AG09309 (cell line): ENCODE data around the gene PPP1R18.

Source experiments
- DNase-seq: peaks from one replicate; pipeline ENCODE4 v3.0.0-alpha.2; 2010; ENCODE audit warnings: low read depth
- H3K4me3 ChIP-seq: 2 replicates; pipeline ENCODE4 v1.5.1; 2011; ENCODE audit warnings: mild to moderate bottlenecking, low read depth, low read length, moderate library complexity; ENCODE audit not compliant: control insufficient read depth
- TF ChIP-seq, protein P1 (sequence below): IDR thresholded peaks from 2 replicates; pipeline ENCODE4 v1.5.1; 2011; ENCODE audit warnings: mild to moderate bottlenecking, low read depth, low read length, inconsistent platforms; ENCODE audit not compliant: insufficient read depth, control insufficient read depth; ENCODE audit errors: missing control alignments

Gene PPP1R18

DNA sequence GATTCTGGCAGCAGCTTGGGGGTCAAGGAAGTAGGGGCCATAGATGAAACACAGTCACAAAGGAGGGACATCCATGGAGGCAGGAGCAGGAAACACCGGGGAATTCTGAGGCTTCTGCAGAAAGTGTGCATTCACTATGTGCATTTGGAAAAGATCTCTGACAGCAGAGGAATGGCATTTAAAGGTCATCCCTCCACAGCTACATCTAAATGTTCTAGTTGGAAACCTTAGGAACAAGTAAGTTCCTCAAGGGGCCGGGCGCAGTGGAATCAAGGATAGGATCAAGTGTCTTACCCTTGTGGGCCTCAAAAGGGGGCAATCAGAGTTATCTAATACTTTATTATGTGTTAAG, 30.7 kb downstream of the PPP1R18 start:
- TF ChIP-seq, protein P1, sequence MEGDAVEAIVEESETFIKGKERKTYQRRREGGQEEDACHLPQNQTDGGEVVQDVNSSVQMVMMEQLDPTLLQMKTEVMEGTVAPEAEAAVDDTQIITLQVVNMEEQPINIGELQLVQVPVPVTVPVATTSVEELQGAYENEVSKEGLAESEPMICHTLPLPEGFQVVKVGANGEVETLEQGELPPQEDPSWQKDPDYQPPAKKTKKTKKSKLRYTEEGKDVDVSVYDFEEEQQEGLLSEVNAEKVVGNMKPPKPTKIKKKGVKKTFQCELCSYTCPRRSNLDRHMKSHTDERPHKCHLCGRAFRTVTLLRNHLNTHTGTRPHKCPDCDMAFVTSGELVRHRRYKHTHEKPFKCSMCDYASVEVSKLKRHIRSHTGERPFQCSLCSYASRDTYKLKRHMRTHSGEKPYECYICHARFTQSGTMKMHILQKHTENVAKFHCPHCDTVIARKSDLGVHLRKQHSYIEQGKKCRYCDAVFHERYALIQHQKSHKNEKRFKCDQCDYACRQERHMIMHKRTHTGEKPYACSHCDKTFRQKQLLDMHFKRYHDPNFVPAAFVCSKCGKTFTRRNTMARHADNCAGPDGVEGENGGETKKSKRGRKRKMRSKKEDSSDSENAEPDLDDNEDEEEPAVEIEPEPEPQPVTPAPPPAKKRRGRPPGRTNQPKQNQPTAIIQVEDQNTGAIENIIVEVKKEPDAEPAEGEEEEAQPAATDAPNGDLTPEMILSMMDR = no peak
- H3K4me3 ChIP-seq = no peak overlapping the region
- no peak for DNase-seq

DNA sequence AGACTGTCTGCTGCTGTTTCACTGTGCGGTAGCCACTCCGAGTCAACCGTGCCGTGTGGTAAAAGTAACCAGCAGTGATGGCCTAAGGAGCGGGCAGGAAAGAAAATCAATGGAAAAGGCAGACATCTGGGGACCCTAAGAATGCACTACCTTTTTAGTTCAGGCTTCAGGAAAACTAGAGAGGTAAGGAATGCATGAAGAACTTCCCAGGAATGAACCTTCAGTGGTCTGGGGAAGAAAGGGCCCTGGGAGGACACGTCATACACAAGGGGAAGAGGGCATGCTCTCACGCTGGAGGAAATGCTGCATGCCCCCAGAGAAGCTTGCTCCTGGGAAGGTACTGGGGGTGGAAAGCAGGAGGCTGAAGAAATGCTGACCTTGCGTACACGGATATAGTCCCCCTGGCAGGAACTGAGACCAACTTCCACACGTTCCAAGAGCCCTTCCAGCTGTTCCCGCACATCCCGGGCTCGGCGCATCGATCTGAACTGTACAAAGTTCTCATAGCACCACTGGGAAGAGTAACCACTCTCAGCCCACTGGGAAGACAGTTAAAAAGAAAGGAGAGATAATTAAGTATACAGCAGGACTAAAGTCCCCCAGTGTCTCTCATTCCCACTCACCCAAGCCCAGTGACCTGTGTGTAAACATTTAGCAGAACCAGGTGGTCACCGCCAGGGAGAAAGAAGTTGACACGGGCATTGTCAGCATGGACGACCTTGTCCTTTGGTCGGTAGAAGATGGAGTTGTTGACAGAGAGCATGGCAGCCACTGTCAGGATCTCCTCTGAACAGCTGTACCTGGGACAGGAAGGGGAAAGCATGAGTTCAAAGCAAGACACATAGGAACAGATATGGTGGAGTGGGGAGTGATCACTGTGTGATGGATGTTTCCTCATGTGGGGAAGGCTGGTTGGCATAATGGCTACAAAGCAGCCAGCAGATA, 31.4 kb downstream of the PPP1R18 start:
- H3K4me3 ChIP-seq = no peak overlapping the region
- TF ChIP-seq, protein P1 = no peak
- DNase-seq = no peak

DNA sequence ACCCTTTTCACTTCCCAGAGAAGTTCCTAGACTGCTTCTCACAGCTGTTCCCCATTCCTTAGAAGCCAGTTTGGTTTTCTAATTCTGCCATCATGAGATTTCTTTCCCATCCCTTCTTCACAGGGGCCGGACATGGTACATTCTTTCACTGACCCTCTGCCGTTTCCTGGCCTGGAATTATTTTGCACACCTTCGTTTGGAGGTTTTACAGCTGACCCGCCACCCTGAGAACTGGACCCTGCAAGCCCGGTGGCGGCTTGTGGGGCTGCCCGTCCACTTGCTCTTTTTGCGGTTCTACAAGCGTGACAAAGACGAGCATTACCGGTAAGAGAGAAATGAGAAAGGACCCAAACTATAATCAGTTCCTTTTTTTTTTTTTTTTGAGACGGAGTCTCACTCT, 35.3 kb downstream of the PPP1R18 start:
- TF ChIP-seq, protein P1 = no peak
- H3K4me3 ChIP-seq = no peak overlapping the region
- no peak for DNase-seq

DNA sequence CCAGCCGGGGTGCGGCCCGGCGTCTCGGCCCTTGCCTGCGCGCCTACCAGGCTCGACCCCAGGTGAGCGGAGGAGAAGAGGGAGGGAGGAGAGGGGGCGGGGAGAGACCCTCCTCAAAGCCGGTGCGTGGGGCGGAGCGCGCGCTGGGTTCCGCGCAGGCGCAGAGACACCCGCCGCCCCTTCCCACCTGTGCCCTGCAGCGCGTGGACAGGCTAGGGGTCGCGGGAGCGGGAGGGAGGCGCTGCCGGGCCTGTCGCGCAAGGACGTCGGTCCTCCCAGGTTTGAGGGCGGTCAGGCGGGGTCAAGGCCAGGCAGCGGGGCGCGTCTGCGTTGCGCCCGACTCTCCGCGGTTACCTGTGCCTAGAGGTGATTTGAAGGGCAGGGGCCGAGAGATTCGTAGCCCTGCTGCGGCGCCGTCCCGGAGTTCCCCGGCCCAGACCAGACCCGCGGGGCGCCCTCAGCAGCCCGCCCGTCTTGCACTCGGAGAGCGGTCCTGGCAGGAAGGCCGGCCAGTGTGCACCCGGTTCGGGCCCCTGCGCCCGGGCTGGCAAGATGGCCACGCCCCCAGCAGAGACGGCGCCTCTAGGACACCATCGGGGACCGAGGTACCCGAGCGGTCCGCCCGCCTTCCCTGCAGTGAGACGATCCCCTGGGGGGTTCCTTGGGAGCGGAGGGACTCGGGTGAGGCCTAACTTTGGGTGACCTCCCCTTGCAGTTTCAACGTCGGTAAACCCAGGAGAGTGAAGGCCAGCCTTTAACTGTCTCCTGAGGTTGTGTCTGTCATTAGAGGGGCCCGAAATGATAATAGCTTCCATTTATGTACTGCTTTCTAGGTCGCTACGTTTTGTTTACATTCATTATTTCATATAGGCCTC, 39.0 kb downstream of the PPP1R18 start:
- TF ChIP-seq, protein P1 = no peak
- peak overlapping the region; percentile 80 for H3K4me3 ChIP-seq
- no peak for DNase-seq

DNA sequence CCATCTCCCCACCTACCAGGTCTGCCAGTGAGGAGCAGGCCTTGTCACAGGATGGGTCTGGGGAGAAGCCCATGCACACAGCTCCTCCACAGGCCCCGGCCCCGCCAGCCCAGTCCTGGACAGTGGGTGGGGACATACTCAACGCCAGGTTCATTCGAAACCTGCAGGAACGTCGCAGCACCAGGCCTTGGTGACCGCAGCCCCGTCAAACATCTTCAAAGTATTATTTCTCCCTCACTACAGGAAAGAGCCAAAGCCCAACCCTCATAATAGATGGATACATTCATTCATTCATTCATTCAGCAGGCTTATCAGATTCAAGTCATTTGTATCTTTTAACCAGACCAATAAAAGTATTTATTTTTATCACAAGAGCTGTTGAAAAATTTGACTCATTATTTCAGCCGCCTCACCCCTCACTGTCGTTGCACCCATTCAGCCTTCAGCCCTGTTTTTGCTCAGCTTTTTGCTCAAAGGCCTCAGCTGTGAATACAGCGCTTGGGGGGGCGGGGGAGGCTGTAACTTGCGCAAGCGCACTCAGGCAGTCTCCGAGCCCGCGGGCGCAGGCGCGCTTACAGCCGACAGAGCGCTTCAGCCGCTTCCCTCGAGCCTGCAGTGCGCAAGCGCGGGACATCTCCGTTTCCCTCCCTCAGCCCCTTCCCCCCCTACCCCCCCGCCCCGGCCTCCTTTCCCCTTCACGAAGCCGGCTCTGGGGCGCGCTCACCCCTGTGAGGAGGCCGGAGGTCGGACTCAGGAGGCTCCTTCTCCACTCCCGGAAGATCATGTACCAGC, 39.8 kb downstream of the PPP1R18 start, which contains the start of gene C6orf136:
Gene C6orf136, plus strand, starts transcription at position 684 of the 792 bp plus-strand sequence. Its CDS starts 99 bp downstream, at position 783.
- peak within 1 kb of the TSS; percentile 80 for H3K4me3 ChIP-seq
- DNase-seq = peak; percentile 54
- TF ChIP-seq, protein P1 = no peak

DNA sequence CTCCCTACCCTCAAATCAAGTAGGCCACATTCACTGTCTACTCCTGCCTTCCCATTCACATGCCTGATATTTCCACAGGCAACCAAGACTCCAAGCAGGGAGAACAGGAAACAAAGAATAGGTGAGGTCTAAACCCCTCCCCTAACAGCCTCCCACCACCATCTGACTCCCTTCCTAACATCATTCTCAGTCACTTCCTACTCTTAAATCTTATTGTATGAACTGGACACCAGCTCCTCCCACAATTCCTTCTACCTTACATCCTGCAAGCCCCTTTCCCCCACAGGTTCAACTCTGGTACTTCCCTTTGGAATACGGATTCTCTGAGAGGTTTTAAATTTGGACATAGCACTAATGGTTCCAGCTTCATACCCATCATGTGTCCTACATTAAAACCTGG, 40.5 kb downstream of the PPP1R18 start:
- no peak overlapping the region for H3K4me3 ChIP-seq
- no peak for DNase-seq
- TF ChIP-seq, protein P1 = no peak
